ENCODE data around the gene CERS6. TPM values are rescaled to one million over a fixed set of nuclear protein-coding genes. Genes with fewer than 3 reads are reported as not detected.

Gene CERS6
- total and polyA plus RNA-seq, 10 of the 15 experiments (the other 5 are each of a cell fraction or from before 2014, with no cell fraction given): 1.3 to 20.4 (median 14.1) TPM

GRCh38 chr2:168814046-168814445 lies 358.0 kb downstream of the CERS6 start:
- Histone ChIP-seq H3K4me2 (ENCODE audit: control insufficient read depth, insufficient read depth) (no peak overlapping the region), H2AFZ (ENCODE audit: control insufficient read depth, low read depth, low read length) (no peak overlapping the region), H3K27me3 (replicated peaks in 1 of 2; ENCODE audit: control insufficient read depth in 2 of 2, insufficient read depth in 2 of 2, low read length in 1 of 2) (peaks cover 0 to 5% of the 10 kb centered on the region in 2 experiments; a peak in 2 of 4 replicates), H3K9ac (ENCODE audit: control insufficient read depth, insufficient read depth, low read length) (no peak overlapping the region), H3K36me3 (ENCODE audit: control insufficient read depth in 2 of 2, insufficient read depth in 2 of 2, low read length in 1 of 2) (no peaks in the 10 kb centered on the region), H3K4me3 (no peak overlapping the region), H3K4me1 (ENCODE audit: control insufficient read depth, insufficient read depth, low read length) (no peaks in the 10 kb centered on the region), H4K20me1 (ENCODE audit: control insufficient read depth, insufficient read depth) (no peaks in the 10 kb centered on the region), H3K79me2 (ENCODE audit: control insufficient read depth, insufficient read depth, low read length) (no peaks in the 10 kb centered on the region), H3K27ac (ENCODE audit: control insufficient read depth, insufficient read depth) (no peak overlapping the region), H3K9me3 (replicated peaks; ENCODE audit: control insufficient read depth, insufficient read depth, low read length) (no peaks in the 10 kb centered on the region)
- FAIRE-seq (no peak), ATAC-seq (no peak), DNase-seq (ENCODE audit: low read depth, low spot score) (no peak)
- BruUV-seq (replicated peaks): no TSS peak
- POLR2A ChIA-PET: no interaction called here
- intact Hi-C loops (cut with micrococcal nuclease; ENCODE audit: unreplicated experiment) (no loop called here), in situ Hi-C loops (cut with MboI) (no loop called here)
- TF ChIP-seq PRDM15 (CRISPR knock-in tag; IDR thresholded peaks at IDR 0.05) (no peak), POU2F2 (IDR thresholded peaks at IDR 0.05; ENCODE audit: borderline replicate concordance, low read depth, low read length) (no peak), ZNF217 (IDR thresholded peaks at IDR 0.05) (no peak), MYB (IDR thresholded peaks at IDR 0.05; ENCODE audit: borderline replicate concordance, low read depth, low read length) (no peak), LARP7 (IDR thresholded peaks at IDR 0.05) (no peak), HDGF (IDR thresholded peaks at IDR 0.05) (no peak), RB1 (IDR thresholded peaks at IDR 0.05; ENCODE audit: borderline replicate concordance) (no peak), POLR2AphosphoS2 (IDR thresholded peaks at IDR 0.05; ENCODE audit: low read depth, low read length) (no peak), NR2F1 (conservative IDR thresholded peaks at IDR 0.05) (no peak), WRNIP1 (IDR thresholded peaks at IDR 0.05; ENCODE audit: borderline replicate concordance, low read depth, low read length) (no peak), YBX1 (IDR thresholded peaks at IDR 0.05) (no peak), NKRF (conservative IDR thresholded peaks at IDR 0.05) (no peak)
- TF ChIP-seq, protein P1, sequence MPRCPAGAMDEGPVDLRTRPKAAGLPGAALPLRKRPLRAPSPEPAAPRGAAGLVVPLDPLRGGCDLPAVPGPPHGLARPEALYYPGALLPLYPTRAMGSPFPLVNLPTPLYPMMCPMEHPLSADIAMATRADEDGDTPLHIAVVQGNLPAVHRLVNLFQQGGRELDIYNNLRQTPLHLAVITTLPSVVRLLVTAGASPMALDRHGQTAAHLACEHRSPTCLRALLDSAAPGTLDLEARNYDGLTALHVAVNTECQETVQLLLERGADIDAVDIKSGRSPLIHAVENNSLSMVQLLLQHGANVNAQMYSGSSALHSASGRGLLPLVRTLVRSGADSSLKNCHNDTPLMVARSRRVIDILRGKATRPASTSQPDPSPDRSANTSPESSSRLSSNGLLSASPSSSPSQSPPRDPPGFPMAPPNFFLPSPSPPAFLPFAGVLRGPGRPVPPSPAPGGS (IDR thresholded peaks at IDR 0.05; ENCODE audit: borderline replicate concordance, insufficient read depth, low read depth, low read length, poor library complexity, severe bottlenecking): no peak
- SMC1A ChIA-PET (ENCODE audit: uncharacterized antibody, unreplicated experiment): no interaction called here
- 14% methylated on average over 2 of the region's 2 CpGs for WGBS (ENCODE audit: insufficient coverage, insufficient replicate concordance, low lambda C conversion rate, missing lambda C conversion rate)
- RAD21 ChIA-PET (ENCODE audit: unreplicated experiment): no interaction called here
- CTCF ChIA-PET: interaction anchor here (1.2 kb wide), 1 partner anchor 41 kb away, joined by 3 read pairs; no protein-coding TSS in a partner anchor

Measured in GM12878 (cell line).